Stimulated activated effector memory CD8-positive, alpha-beta T cell treated with anti-CD3 and anti-CD28 coated beads, Interleukin-12 subunit alpha, Interleukin-12 subunit beta, amount 100 ng/mL, for 72 hours (primary cell): ENCODE measurements around the gene PPP3CA.
"Not testable (repeated sequence)": the region's sequence is repeated elsewhere in the genome, so short reads cannot be mapped to it uniquely, and the experiment has no call there.

Source experiments
- ATAC-seq: fragments of 150-1000 bp; cut with Tn5 transposase; 2 replicates; pipeline ENCODE4 v1.10.0; 2021
- DNase-seq, 2 donors: peaks; one replicate each; pipeline ENCODE4 v3.0.0; 2021 to 2022; ENCODE audit warnings: low spot score in 2 of 2
- H3K27ac Mint-ChIP-seq: one replicate; pipeline ENCODE4 v1.8.0; 2022; ENCODE audit warnings: mild to moderate bottlenecking, mixed read lengths
- H3K36me3 Mint-ChIP-seq: one replicate; pipeline ENCODE4 v1.8.0; 2022; ENCODE audit warnings: mild to moderate bottlenecking, mixed read lengths
- H3K4me1 Mint-ChIP-seq: one replicate; pipeline ENCODE4 v1.8.0; 2022; ENCODE audit warnings: mixed read lengths
- H3K4me3 Mint-ChIP-seq: one replicate; pipeline ENCODE4 v1.8.0; 2022; ENCODE audit warnings: mild to moderate bottlenecking, mixed read lengths
- H3K9me3 Mint-ChIP-seq: one replicate; pipeline ENCODE4 v1.8.0; 2022; ENCODE audit warnings: mixed read lengths

Gene PPP3CA

GRCh38 chr4:101262683-101263082, 84.6 kb downstream of the PPP3CA start:
- H3K9me3 Mint-ChIP-seq = no peaks in the 10 kb centered on the region
- H3K36me3 Mint-ChIP-seq = no peaks in the 10 kb centered on the region
- DNase-seq (no peak), ATAC-seq (no peak)
- peaks cover 50% of the 10 kb centered on the region for H3K4me1 Mint-ChIP-seq
- H3K4me3 Mint-ChIP-seq = no peak overlapping the region
- no peak overlapping the region for H3K27ac Mint-ChIP-seq

GRCh38 chr4:101259876-101260275, 87.5 kb downstream of the PPP3CA start:
- DNase-seq (no peak), ATAC-seq (peak; percentile 90)
- Mint-ChIP-seq H3K36me3 (no peaks in the 10 kb centered on the region), H3K9me3 (no peaks in the 10 kb centered on the region), H3K4me3 (peak overlapping the region; percentile 12), H3K4me1 (peaks cover 44% of the 10 kb centered on the region), H3K27ac (no peak overlapping the region)

GRCh38 chr4:101258883-101259282, 88.4 kb downstream of the PPP3CA start:
- ATAC-seq = peak; percentile 63

GRCh38 chr4:101256222-101256621, 91.1 kb downstream of the PPP3CA start:
- Mint-ChIP-seq H3K9me3 (no peaks in the 10 kb centered on the region), H3K4me1 (peaks cover 53% of the 10 kb centered on the region), H3K4me3 (no peak overlapping the region), H3K27ac (no peak overlapping the region), H3K36me3 (no peaks in the 10 kb centered on the region)
- ATAC-seq (no peak), DNase-seq (no peak)

More at GRCh38 chr4:101258883-101259282, 88.4 kb downstream of the PPP3CA start:
- no peak overlapping the region for H3K4me3 Mint-ChIP-seq
- H3K9me3 Mint-ChIP-seq = no peaks in the 10 kb centered on the region
- H3K36me3 Mint-ChIP-seq = no peaks in the 10 kb centered on the region
- H3K27ac Mint-ChIP-seq = peak overlapping the region; percentile 23
- DNase-seq = no peak
- peaks cover 44% of the 10 kb centered on the region for H3K4me1 Mint-ChIP-seq

GRCh38 chr4:101254776-101255175, 92.5 kb downstream of the PPP3CA start:
- Mint-ChIP-seq H3K4me3 (no peak overlapping the region), H3K27ac (no peak overlapping the region), H3K9me3 (no peaks in the 10 kb centered on the region), H3K36me3 (no peaks in the 10 kb centered on the region), H3K4me1 (peaks cover 42% of the 10 kb centered on the region)
- DNase-seq (no peak), ATAC-seq (no peak)

- no peak for DNase-seq
- Mint-ChIP-seq H3K9me3 (no peaks in the 10 kb centered on the region), H3K36me3 (no peaks in the 10 kb centered on the region), H3K4me3 (no peak overlapping the region), H3K27ac (no peak overlapping the region), H3K4me1 (peaks cover 25% of the 10 kb centered on the region)
- no peak for ATAC-seq
Observed at GRCh38 chr4:101253121-101253520, 94.2 kb downstream of the PPP3CA start.

- ATAC-seq (peak; percentile 34), DNase-seq (no peak)
- Mint-ChIP-seq H3K4me3 (no peak overlapping the region), H3K9me3 (no peaks in the 10 kb centered on the region), H3K36me3 (no peaks in the 10 kb centered on the region), H3K4me1 (peaks cover 22% of the 10 kb centered on the region), H3K27ac (no peak overlapping the region)
Observed at GRCh38 chr4:101252721-101253120, 94.6 kb downstream of the PPP3CA start.

GRCh38 chr4:101251261-101251660, 96.1 kb downstream of the PPP3CA start:
- Mint-ChIP-seq H3K4me1 (peaks cover 22% of the 10 kb centered on the region), H3K27ac (no peak overlapping the region), H3K36me3 (no peaks in the 10 kb centered on the region), H3K9me3 (no peaks in the 10 kb centered on the region), H3K4me3 (no peak overlapping the region)
- no peak for DNase-seq
- no peak for ATAC-seq

- no peaks in the 10 kb centered on the region for H3K9me3 Mint-ChIP-seq
- H3K4me1 Mint-ChIP-seq = peaks cover 24% of the 10 kb centered on the region
- H3K4me3 Mint-ChIP-seq = no peak overlapping the region
- no peak overlapping the region for H3K27ac Mint-ChIP-seq
- no peaks in the 10 kb centered on the region for H3K36me3 Mint-ChIP-seq
- no peak for ATAC-seq
- no peak for DNase-seq
Observed at GRCh38 chr4:101244349-101244748, 103.0 kb downstream of the PPP3CA start.

GRCh38 chr4:101242441-101242840, 104.9 kb downstream of the PPP3CA start:
- no peak overlapping the region for H3K4me3 Mint-ChIP-seq
- DNase-seq (no peak), ATAC-seq (no peak)
- H3K27ac Mint-ChIP-seq = no peak overlapping the region
- no peaks in the 10 kb centered on the region for H3K9me3 Mint-ChIP-seq
- H3K36me3 Mint-ChIP-seq = no peaks in the 10 kb centered on the region
- peaks cover 28% of the 10 kb centered on the region for H3K4me1 Mint-ChIP-seq

GRCh38 chr4:101240099-101240498, 107.2 kb downstream of the PPP3CA start:
- Mint-ChIP-seq H3K27ac (no peak overlapping the region), H3K4me1 (peaks cover 27% of the 10 kb centered on the region), H3K9me3 (no peaks in the 10 kb centered on the region), H3K36me3 (no peaks in the 10 kb centered on the region), H3K4me3 (no peak overlapping the region)
- no peak for DNase-seq
- no peak for ATAC-seq

- no peaks in the 10 kb centered on the region for H3K36me3 Mint-ChIP-seq
- DNase-seq = no peak
- H3K9me3 Mint-ChIP-seq = no peaks in the 10 kb centered on the region
- no peak overlapping the region for H3K27ac Mint-ChIP-seq
- peaks cover 27% of the 10 kb centered on the region for H3K4me1 Mint-ChIP-seq
- no peak for ATAC-seq
- H3K4me3 Mint-ChIP-seq = no peak overlapping the region
Observed at GRCh38 chr4:101239665-101240064, 107.7 kb downstream of the PPP3CA start.

- no peak for ATAC-seq
- no peak for DNase-seq
- peaks cover 28% of the 10 kb centered on the region for H3K4me1 Mint-ChIP-seq
- H3K27ac Mint-ChIP-seq = no peak overlapping the region
- H3K4me3 Mint-ChIP-seq = no peak overlapping the region
- H3K9me3 Mint-ChIP-seq = no peaks in the 10 kb centered on the region
- H3K36me3 Mint-ChIP-seq = no peaks in the 10 kb centered on the region
Observed at GRCh38 chr4:101238706-101239105, 108.6 kb downstream of the PPP3CA start.

GRCh38 chr4:101237773-101238172, 109.6 kb downstream of the PPP3CA start:
- Mint-ChIP-seq H3K27ac (no peak overlapping the region), H3K4me1 (peaks cover 24% of the 10 kb centered on the region), H3K9me3 (no peaks in the 10 kb centered on the region), H3K36me3 (no peaks in the 10 kb centered on the region), H3K4me3 (no peak overlapping the region)
- DNase-seq = no peak
- ATAC-seq = no peak

GRCh38 chr4:101236097-101236496, 111.2 kb downstream of the PPP3CA start:
- Mint-ChIP-seq H3K36me3 (peaks cover 7% of the 10 kb centered on the region), H3K4me3 (no peak overlapping the region), H3K4me1 (peaks cover 30% of the 10 kb centered on the region), H3K9me3 (no peaks in the 10 kb centered on the region), H3K27ac (no peak overlapping the region)
- ATAC-seq (no peak), DNase-seq (no peak)

- not testable (repeated sequence) for DNase-seq, H3K9me3 Mint-ChIP-seq, H3K27ac Mint-ChIP-seq, H3K36me3 Mint-ChIP-seq, ATAC-seq, H3K4me3 Mint-ChIP-seq
- H3K4me1 Mint-ChIP-seq = peaks cover 38% of the 10 kb centered on the region
Observed at GRCh38 chr4:101234141-101234540, 113.2 kb downstream of the PPP3CA start.
